H9 (cell line): ENCODE measurements around the gene ATE1. TPM values are rescaled to one million over a fixed set of nuclear protein-coding genes. Genes with fewer than 3 reads are reported as not detected.

ENCODE experiments used
- DNase-seq: peaks from one replicate; pipeline ENCODE4 v3.0.0-alpha.2; 2017
- H2AFZ ChIP-seq: one replicate; pipeline ENCODE4 v1.6.1; 2013; ENCODE audit warnings: mild to moderate bottlenecking, low read length, control low read depth, moderate library complexity
- H2AK5ac ChIP-seq: 2 replicates; pipeline ENCODE4 v1.6.1; 2013; ENCODE audit warnings: low read length, control low read depth, mixed read lengths; ENCODE audit not compliant: insufficient read length
- H2BK120ac ChIP-seq: one replicate; pipeline ENCODE4 v1.6.1; 2013; ENCODE audit warnings: low read depth, mild to moderate bottlenecking, low read length, control low read depth, inconsistent platforms; ENCODE audit not compliant: poor library complexity, severe bottlenecking
- H2BK12ac ChIP-seq: 2 replicates; pipeline ENCODE4 v1.6.1; 2013; ENCODE audit warnings: low read length, control low read depth, mixed read lengths, low read depth; ENCODE audit not compliant: insufficient read length
- H2BK15ac ChIP-seq: 2 replicates; pipeline ENCODE4 v1.6.1; 2013; ENCODE audit warnings: low read depth, low read length, control low read depth
- H2BK20ac ChIP-seq: one replicate; pipeline ENCODE4 v1.6.1; 2013; ENCODE audit warnings: low read depth, mild to moderate bottlenecking, low read length, control low read depth, inconsistent platforms; ENCODE audit not compliant: poor library complexity, severe bottlenecking
- H2BK5ac ChIP-seq: 2 replicates; pipeline ENCODE4 v1.6.1; 2013; ENCODE audit warnings: low read length, control low read depth, mixed read lengths; ENCODE audit not compliant: insufficient read length
- H3K14ac ChIP-seq: 2 replicates; pipeline ENCODE4 v1.6.1; 2013; ENCODE audit warnings: low read length, control low read depth; ENCODE audit not compliant: insufficient read depth
- H3K18ac ChIP-seq: 2 replicates; pipeline ENCODE4 v1.6.1; 2013; ENCODE audit warnings: low read depth, mild to moderate bottlenecking, mixed read lengths, low read length, control low read depth; ENCODE audit not compliant: insufficient read length
- H3K23ac ChIP-seq: 2 replicates; pipeline ENCODE4 v1.6.1; 2013; ENCODE audit warnings: low read length, control low read depth, mixed read lengths, low read depth; ENCODE audit not compliant: insufficient read length
- H3K23me2 ChIP-seq: 2 replicates; pipeline ENCODE4 v1.6.1; 2013; ENCODE audit warnings: low read depth, mild to moderate bottlenecking, mixed read lengths, low read length, control low read depth; ENCODE audit not compliant: insufficient read length, poor library complexity, severe bottlenecking
- H3K27ac ChIP-seq: 2 replicates; pipeline ENCODE4 v1.5.1; 2013; ENCODE audit warnings: low read length, control low read depth, mixed read lengths, low read depth; ENCODE audit not compliant: insufficient read length
- H3K27me3 ChIP-seq: 2 replicates; pipeline ENCODE4 v1.6.1; 2013; ENCODE audit warnings: low read length, control low read depth, inconsistent platforms; ENCODE audit not compliant: insufficient read depth
- H3K4ac ChIP-seq: 2 replicates; pipeline ENCODE4 v1.6.1; 2013; ENCODE audit warnings: low read depth, mild to moderate bottlenecking, control low read depth, inconsistent platforms, low read length, moderate library complexity
- H3K4me1 ChIP-seq: 2 replicates; pipeline ENCODE4 v1.6.1; 2013; ENCODE audit warnings: low read length, control low read depth, inconsistent platforms; ENCODE audit not compliant: insufficient read depth
- H3K4me2 ChIP-seq: 2 replicates; pipeline ENCODE4 v1.6.1; 2013; ENCODE audit warnings: low read length, control low read depth, mixed read lengths; ENCODE audit not compliant: insufficient read length, insufficient read depth
- H3K56ac ChIP-seq: 2 replicates; pipeline ENCODE4 v1.6.1; 2013; ENCODE audit warnings: low read depth, mild to moderate bottlenecking, mixed read lengths, low read length, control low read depth; ENCODE audit not compliant: insufficient read length
- H3K79me1 ChIP-seq: 2 replicates; pipeline ENCODE4 v1.6.1; 2013; ENCODE audit warnings: low read depth, mild to moderate bottlenecking, moderate library complexity, low read length, control low read depth, inconsistent platforms; ENCODE audit not compliant: insufficient read depth, poor library complexity, severe bottlenecking
- H3K79me2 ChIP-seq: 2 replicates; pipeline ENCODE4 v1.6.1; 2013; ENCODE audit warnings: low read length, control low read depth, inconsistent platforms; ENCODE audit not compliant: insufficient read depth
- H3K9ac ChIP-seq: 2 replicates; pipeline ENCODE4 v1.6.1; 2013; ENCODE audit warnings: low read length, control low read depth, mixed read lengths; ENCODE audit not compliant: insufficient read length; ENCODE audit errors: extremely low read depth
- H3K9me3 ChIP-seq: one replicate; pipeline ENCODE4 v1.6.1; 2013; ENCODE audit warnings: low read depth, low read length, inconsistent platforms; ENCODE audit not compliant: control insufficient read depth
- H3T11ph ChIP-seq: one replicate; pipeline ENCODE4 v1.6.1; 2013; ENCODE audit warnings: mild to moderate bottlenecking, low read length, control low read depth, inconsistent platforms
- H4K20me1 ChIP-seq: one replicate; pipeline ENCODE4 v1.6.1; 2013; ENCODE audit not compliant: control insufficient read depth, insufficient read length, insufficient read depth
- H4K5ac ChIP-seq: 2 replicates; pipeline ENCODE4 v1.6.1; 2013; ENCODE audit warnings: low read depth, mild to moderate bottlenecking, mixed read lengths, low read length, control low read depth; ENCODE audit not compliant: insufficient read length
- H4K8ac ChIP-seq: replicated peaks from 2 replicates; pipeline ENCODE4 v1.6.1; 2013; ENCODE audit warnings: low read length, control low read depth, mixed read lengths, low read depth; ENCODE audit not compliant: insufficient read length
- H4K91ac ChIP-seq: 2 replicates; pipeline ENCODE4 v1.6.1; 2013; ENCODE audit warnings: low read depth, mild to moderate bottlenecking, moderate library complexity, mixed read lengths, low read length, control low read depth; ENCODE audit not compliant: insufficient read length
- H3K27ac Mint-ChIP-seq, 3 experiments: 2 replicates in 2 of 3; 3 replicates in 1 of 3; pipeline ENCODE4 v1.8.0; 2020 to 2021; ENCODE audit warnings: mixed read lengths in 3 of 3, mild to moderate bottlenecking in 1 of 3, moderate library complexity in 1 of 3
- H3K27me3 Mint-ChIP-seq: 2 replicates; pipeline ENCODE4 v1.8.0; 2021; ENCODE audit warnings: low read depth, mild to moderate bottlenecking, moderate library complexity, mixed read lengths
- H3K36me3 Mint-ChIP-seq, 3 experiments: 2 replicates in 2 of 3; 3 replicates in 1 of 3; pipeline ENCODE4 v1.8.0; 2020 to 2021; ENCODE audit warnings: low read depth in 3 of 3, mixed read lengths in 3 of 3; ENCODE audit not compliant: insufficient read depth in 1 of 3
- H3K4me1 Mint-ChIP-seq, 2 experiments: 2 replicates each; pipeline ENCODE4 v1.8.0; 2020; ENCODE audit warnings: mixed read lengths in 2 of 2
- H3K4me3 Mint-ChIP-seq, 2 experiments: 2 replicates in 1 of 2; 3 replicates in 1 of 2; pipeline ENCODE4 v1.8.0; 2020 to 2021; ENCODE audit warnings: mild to moderate bottlenecking in 2 of 2, mixed read lengths in 2 of 2, moderate library complexity in 1 of 2
- H3K9me3 Mint-ChIP-seq, 2 experiments: 2 replicates in 1 of 2; 3 replicates in 1 of 2; pipeline ENCODE4 v1.8.0; 2020; ENCODE audit warnings: mild to moderate bottlenecking in 2 of 2, mixed read lengths in 2 of 2, moderate library complexity in 1 of 2
- CTCF ChIP-seq: fragments of 200-600 bp; sonication (generic); conservative IDR thresholded peaks from 3 replicates; pipeline ENCODE4 v1.8.0; 2021; ENCODE audit warnings: antibody characterized with exemption, mild to moderate bottlenecking
- WGBS: extraction: QIAGEN DNeasy Blood & Tissue Kit; methylation state at CpG from one replicate; pipeline ENCODE4 v1.1.7; 2013; ENCODE audit warnings: missing lambda C conversion rate, low lambda C conversion rate, mixed read lengths; ENCODE audit not compliant: insufficient read length; ENCODE audit errors: extremely low coverage; 5-methylcytosine and 5-hydroxymethylcytosine counted together
- total RNA-seq: library from RNA; stranded (reverse); gene quantifications from 2 replicates; pipeline ENCODE4 v1.2.1, GENCODE V29; 2021

The ATE1 gene
- total RNA-seq, 1 experiment from 2014 or later: 29.0 TPM

GRCh38 chr10:121772406-121772805 lies 155.4 kb downstream of the ATE1 start:
- Histone ChIP-seq H3K14ac (no peak overlapping the region), H4K8ac (no peak overlapping the region), H3K4me2 (no peak overlapping the region), H3K56ac (no peak overlapping the region), H3K9me3 (no peaks in the 10 kb centered on the region), H3K23me2 (no peaks in the 10 kb centered on the region), H2AFZ (no peak overlapping the region), H4K91ac (no peak overlapping the region), H3K79me2 (no peaks in the 10 kb centered on the region), H3K79me1 (no peaks in the 10 kb centered on the region), H2BK20ac (no peak overlapping the region), H3K18ac (no peak overlapping the region), H2BK15ac (no peak overlapping the region), H2AK5ac (no peak overlapping the region), H3K27ac (no peak overlapping the region), H3K23ac (no peak overlapping the region), H3K27me3 (no peaks in the 10 kb centered on the region), H4K5ac (no peak overlapping the region), H2BK120ac (no peak overlapping the region), H3T11ph (no peak overlapping the region), H2BK5ac (no peak overlapping the region), H3K9ac (no peak overlapping the region), H3K4me1 (no peaks in the 10 kb centered on the region), H2BK12ac (no peak overlapping the region), H3K4ac (no peak overlapping the region), H4K20me1 (no peaks in the 10 kb centered on the region)
- H3K27me3 Mint-ChIP-seq: no peaks in the 10 kb centered on the region
- peaks cover 7 to 20% (median 10%) of the 10 kb centered on the region in 3 experiments; a peak in 5 of 7 replicates for H3K36me3 Mint-ChIP-seq
- H3K27ac Mint-ChIP-seq: peak overlapping the region in 1 of 3 experiments; percentile 40; a peak in 1 of 7 replicates
- peaks cover 4 to 9% of the 10 kb centered on the region in 2 experiments for H3K4me1 Mint-ChIP-seq
- no peak for TF ChIP-seq CTCF
- WGBS: no CpG with 5 or more reads among the region's 6 CpGs
- H3K4me3 Mint-ChIP-seq: no peak overlapping the region
- peaks cover 3 to 7% of the 10 kb centered on the region in 2 experiments; a peak in 4 of 5 replicates for H3K9me3 Mint-ChIP-seq
- DNase-seq: no peak
